DMS79 (cell line): ENCODE results near the gene UBA6.

Source experiments
- DNase-seq: peaks from one replicate; lab custom pipeline; 2025; lab: John Stamatoyannopoulos, UW

The UBA6 gene

DNA sequence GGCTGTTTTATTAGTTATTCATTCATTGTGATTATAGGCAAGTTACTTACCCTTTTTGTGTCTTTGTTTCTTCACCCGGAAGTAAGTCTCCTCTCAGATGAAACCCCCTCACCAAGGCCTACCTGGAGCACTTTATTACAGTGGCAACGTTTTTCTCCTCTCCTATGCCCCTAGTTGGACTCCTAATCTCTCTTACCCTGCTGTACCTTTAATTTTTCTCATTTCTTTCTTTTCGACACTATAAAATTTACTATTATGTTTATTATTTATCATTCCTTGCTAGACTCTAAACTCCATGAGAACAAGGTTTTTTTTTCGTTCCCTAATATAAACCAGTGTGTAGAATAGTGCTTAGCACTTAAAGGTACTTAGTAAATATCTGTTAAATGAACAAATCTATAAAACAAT is 124.9 kb downstream of the UBA6 start:
- no peak for DNase-seq

DNA sequence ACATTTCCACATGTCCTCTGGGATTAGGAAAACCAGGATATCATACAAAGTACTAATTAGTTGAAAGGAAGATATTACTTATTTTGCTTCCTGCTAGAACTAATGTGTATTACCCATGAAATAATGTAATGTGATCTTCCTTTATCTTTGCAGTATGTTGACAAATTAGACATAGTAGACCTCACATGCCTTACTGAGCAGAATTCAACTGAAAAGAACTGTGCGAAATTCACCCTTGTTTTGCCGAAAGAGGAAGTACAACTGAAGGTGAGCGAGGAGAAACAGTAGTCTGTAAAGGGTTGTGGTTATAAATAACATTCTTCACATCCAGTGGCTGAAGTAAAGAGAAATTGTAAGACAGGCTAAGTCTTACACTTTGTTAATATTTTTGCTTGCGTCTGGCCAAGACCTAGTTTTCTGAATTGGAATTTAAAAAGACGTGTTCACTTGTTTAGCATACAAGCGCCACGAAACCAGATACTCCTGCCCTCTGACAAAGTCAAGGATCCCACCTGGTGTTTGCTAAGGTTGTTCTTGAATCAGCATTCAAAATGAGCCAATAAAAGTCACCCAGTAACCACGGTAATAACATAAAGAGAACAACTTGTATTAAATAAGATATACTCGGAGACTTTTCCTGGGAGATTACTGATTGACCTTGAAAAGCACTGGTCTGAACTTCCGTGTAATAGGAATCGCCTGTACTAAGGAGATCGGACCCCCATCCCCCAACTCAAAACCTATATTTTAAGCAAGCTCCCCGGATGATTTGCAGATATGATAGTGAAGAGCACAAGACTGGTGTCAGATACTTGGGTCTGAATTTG is 125.5 kb downstream of the UBA6 start:
- DNase-seq, result no peak

GRCh38 chr4:67573193-67573592 is 127.8 kb downstream of the UBA6 start:
- no peak for DNase-seq

DNA sequence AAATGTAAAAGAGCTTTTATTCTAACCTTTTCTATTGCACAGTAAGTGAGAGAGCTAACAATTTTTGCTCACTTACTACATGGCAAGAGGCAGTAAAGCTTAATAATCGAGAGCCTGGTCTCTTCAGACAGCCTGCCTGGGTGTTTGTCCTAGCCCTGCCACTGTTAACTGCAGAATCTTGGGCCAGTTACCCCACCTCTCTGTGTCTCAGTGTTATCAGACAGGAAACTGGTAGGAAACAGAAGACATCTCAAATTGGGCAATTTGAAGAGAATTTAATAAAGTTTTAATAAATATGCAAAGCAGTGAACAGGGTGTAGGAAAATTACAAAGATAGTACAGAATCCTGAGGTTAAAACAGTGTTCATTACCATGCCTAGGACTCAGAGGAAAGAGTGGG is 129.0 kb downstream of the UBA6 start:
- no peak for DNase-seq

DNA sequence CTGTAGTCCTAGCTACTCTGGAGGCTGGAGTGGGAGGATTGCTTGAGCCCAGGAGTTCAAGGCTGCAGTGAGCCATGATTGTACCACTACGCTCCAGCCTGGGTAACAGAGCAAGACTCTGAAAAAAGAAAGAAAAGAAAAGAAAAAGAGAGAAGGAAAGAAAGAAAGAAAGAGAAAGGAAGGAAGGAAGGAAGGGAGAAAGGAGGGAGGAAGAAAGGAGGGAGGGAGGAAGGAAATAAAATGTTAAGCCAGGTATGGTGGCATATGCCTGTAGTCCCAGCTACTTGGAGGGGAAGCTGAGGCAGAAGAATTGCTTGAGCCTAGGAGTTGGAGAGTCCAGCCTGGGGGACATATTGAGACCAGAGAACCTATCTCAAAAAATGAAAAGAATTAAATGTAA is 130.4 kb downstream of the UBA6 start:
- DNase-seq, result no peak

DNA sequence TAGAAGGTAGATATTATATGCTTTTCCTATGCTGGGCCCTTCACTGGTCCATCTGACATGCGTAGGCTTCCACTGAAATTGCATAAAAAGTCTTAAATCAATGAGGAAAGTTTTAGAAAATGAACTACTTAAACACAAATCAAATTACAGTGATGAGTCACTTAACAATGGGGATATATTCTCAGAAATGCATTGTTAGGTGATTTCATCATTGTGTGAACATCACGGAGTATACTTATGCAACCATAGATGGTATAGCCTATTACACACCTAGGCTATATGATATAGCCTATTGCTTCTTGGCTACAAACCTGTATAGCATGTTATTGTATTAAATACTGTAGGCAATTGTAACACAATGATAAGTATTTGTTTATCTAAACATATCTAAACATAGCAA is 132.1 kb downstream of the UBA6 start:
- DNase-seq, result no peak

- DNase-seq, result no peak
Observed at GRCh38 chr4:67566335-67566734, 134.6 kb downstream of the UBA6 start.

GRCh38 chr4:67565284-67565683 is 135.7 kb downstream of the UBA6 start:
- no peak for DNase-seq
